ENCODE results near the gene CCDC7. TPM values are rescaled to one million over a fixed set of nuclear protein-coding genes. Genes with fewer than 3 reads are reported as not detected.

The CCDC7 gene
- total RNA-seq, 2 experiments from 2014 or later: 69.4 to 72.9 TPM

DNA sequence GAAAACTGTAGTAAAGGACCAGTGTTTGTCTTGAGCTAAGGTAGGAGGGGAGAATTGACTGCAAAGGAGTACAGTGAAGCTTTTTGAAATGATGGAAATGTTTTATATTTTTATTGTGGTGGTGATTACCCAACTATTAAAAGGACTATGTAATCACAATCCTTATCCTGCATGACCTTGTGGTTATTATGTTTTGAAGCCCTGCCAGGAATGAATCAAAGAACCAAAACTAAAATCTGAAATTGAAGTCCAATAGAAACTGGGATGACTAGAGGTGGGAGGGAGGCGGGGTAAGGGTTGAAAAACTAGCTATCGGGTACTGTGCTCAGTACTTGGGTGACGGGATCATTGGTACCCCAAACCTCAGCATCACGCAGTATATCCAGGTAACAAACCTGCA, 8.2 kb downstream of the CCDC7 start:
- H3K4me1 ChIP-seq (ENCODE audit: insufficient read depth, low read length): peaks cover 9% of the 10 kb centered on the region
- no peak overlapping the region for H3K4me3 ChIP-seq (ENCODE audit: low read length)
- DNase-seq (no peak), ATAC-seq (ENCODE audit: poor library complexity) (no peak)
- Mint-ChIP-seq H3K27me3 (no peaks in the 10 kb centered on the region), H3K9me3 (no peaks in the 10 kb centered on the region), H3K27ac (no peak overlapping the region), H3K4me3 (no peak overlapping the region), H3K36me3 (ENCODE audit: low read depth) (peaks cover 64% of the 10 kb centered on the region), H3K4me1 (ENCODE audit: low read depth) (peaks cover 56% of the 10 kb centered on the region)
- H3K9me3 ChIP-seq (ENCODE audit: control insufficient read depth in 1 of 2, insufficient read depth in 1 of 2, low read length in 2 of 2): no peaks in the 10 kb centered on the region
- H3K27me3 ChIP-seq (ENCODE audit: control insufficient read depth in 1 of 2, insufficient read depth in 2 of 2, low read length in 2 of 2): no peaks in the 10 kb centered on the region
- ChIA-PET POLR2A (interaction anchor here (0.9 to 1.4 kb wide), 3 partner anchors 8 to 75 kb away, joined by 3 to 5 read pairs (median 3); partner anchors contain the start of gene CCDC7), CTCF (no interaction called here)
- intact Hi-C loops (cut with DNase I, micrococcal nuclease): loop anchor here in 1 of 2 experiments (5.0 kb wide), 1 partner anchor 43 kb away; no protein-coding TSS in a partner anchor
- peaks cover 36% of the 10 kb centered on the region for H3K36me3 ChIP-seq (ENCODE audit: insufficient read depth, low read length)
- H3K27ac ChIP-seq (ENCODE audit: low read depth in 1 of 2, low read length in 2 of 2): no peak overlapping the region
- TF ChIP-seq, protein P1, sequence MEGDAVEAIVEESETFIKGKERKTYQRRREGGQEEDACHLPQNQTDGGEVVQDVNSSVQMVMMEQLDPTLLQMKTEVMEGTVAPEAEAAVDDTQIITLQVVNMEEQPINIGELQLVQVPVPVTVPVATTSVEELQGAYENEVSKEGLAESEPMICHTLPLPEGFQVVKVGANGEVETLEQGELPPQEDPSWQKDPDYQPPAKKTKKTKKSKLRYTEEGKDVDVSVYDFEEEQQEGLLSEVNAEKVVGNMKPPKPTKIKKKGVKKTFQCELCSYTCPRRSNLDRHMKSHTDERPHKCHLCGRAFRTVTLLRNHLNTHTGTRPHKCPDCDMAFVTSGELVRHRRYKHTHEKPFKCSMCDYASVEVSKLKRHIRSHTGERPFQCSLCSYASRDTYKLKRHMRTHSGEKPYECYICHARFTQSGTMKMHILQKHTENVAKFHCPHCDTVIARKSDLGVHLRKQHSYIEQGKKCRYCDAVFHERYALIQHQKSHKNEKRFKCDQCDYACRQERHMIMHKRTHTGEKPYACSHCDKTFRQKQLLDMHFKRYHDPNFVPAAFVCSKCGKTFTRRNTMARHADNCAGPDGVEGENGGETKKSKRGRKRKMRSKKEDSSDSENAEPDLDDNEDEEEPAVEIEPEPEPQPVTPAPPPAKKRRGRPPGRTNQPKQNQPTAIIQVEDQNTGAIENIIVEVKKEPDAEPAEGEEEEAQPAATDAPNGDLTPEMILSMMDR (IDR thresholded peaks at IDR 0.05): no peak

DNA sequence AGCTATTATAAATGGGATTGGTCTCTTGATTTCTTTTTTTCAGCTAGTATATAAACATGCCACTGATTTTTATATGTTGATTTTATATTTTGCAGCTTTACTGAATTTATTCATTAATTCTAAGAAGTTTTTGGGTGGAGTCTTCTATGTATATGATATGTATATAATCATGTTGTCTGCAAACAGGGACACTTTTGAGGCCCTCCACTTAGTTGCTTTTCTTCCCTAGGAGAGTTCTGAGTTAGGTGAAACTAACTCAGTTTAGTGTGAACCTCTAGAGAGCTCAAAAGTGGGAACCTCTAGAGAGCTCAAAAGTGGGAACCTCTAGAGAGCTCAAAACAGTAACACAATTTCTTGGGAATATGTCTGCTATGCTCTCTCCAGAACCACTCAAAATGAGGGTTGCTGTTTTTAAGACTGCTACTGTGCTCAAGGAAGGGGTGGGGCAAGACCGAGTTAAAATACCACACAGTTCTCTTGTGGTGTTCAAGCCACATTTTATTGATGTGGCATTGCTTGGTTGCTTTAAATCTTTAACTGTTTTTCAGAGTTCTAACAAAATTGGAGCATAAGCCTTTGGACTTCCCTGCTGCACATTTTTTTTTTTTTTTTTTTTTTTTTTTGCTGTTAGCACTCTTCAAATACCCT, 13.2 kb downstream of the CCDC7 start:
- ChIA-PET CTCF (interaction anchor here (0.6 to 1.9 kb wide), 3 partner anchors 9 to 522 kb away, joined by 3 to 5 read pairs (median 4); partner anchors contain the start of gene CCDC7), POLR2A (interaction anchor here (0.6 to 4.6 kb wide), 11 partner anchors 9 to 1754 kb away, joined by 3 to 42 read pairs (median 3); partner anchors contain the start of gene CCDC7)
- Histone ChIP-seq H3K27ac (ENCODE audit: low read depth in 1 of 2, low read length in 2 of 2) (no peak overlapping the region), H3K4me3 (ENCODE audit: low read length) (peak overlapping the region; percentile 9), H3K9me3 (ENCODE audit: control insufficient read depth in 1 of 2, insufficient read depth in 1 of 2, low read length in 2 of 2) (no peaks in the 10 kb centered on the region), H3K4me1 (ENCODE audit: insufficient read depth, low read length) (peaks cover 11% of the 10 kb centered on the region), H3K27me3 (ENCODE audit: control insufficient read depth in 1 of 2, insufficient read depth in 2 of 2, low read length in 2 of 2) (no peaks in the 10 kb centered on the region), H3K36me3 (ENCODE audit: insufficient read depth, low read length) (peaks cover 14% of the 10 kb centered on the region)
- H3K27ac Mint-ChIP-seq: peak overlapping the region; percentile 95
- TF ChIP-seq, protein P1 (IDR thresholded peaks at IDR 0.05): no peak
- no peaks in the 10 kb centered on the region for H3K27me3 Mint-ChIP-seq
- no peaks in the 10 kb centered on the region for H3K9me3 Mint-ChIP-seq
- intact Hi-C loops (cut with DNase I, micrococcal nuclease): loop anchor here (1.0 to 5.0 kb wide), 4 partner anchors 13 to 680 kb away; partner anchors contain the start of genes CCDC7 (in 1 of the 2) and ITGB1 (in 1 of the 2)
- DNase-seq: peak in 13 of 14 experiments; percentile 23 to 90 (median 43)
- H3K4me3 Mint-ChIP-seq: peak overlapping the region; percentile 85
- peaks cover 60% of the 10 kb centered on the region for H3K4me1 Mint-ChIP-seq (ENCODE audit: low read depth)
- ATAC-seq (ENCODE audit: poor library complexity): peak; percentile 99
- H3K36me3 Mint-ChIP-seq (ENCODE audit: low read depth): peaks cover 52% of the 10 kb centered on the region

DNA sequence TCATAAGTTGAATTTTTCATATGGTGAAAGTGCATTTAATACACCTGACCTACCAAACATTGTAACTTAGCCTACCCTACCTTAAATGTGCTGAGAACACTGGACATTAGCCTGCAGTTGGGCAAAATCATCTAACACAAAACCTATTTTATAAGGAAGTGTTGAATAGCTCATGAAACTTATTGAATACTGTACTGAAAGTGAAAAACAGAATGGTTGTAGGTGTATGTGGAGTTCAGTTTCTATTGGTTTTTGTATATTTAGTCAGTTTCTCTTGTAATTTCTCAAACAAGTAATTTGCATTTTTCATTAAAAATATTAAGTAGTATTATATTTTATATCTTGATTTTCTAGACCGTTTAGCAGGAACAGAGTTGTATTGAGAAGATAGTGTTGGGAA, 15.3 kb downstream of the CCDC7 start:
- Mint-ChIP-seq H3K27me3 (no peaks in the 10 kb centered on the region), H3K27ac (no peak overlapping the region), H3K4me1 (ENCODE audit: low read depth) (peaks cover 73% of the 10 kb centered on the region), H3K9me3 (no peaks in the 10 kb centered on the region), H3K36me3 (ENCODE audit: low read depth) (peaks cover 53% of the 10 kb centered on the region), H3K4me3 (no peak overlapping the region)
- Histone ChIP-seq H3K27me3 (ENCODE audit: control insufficient read depth in 1 of 2, insufficient read depth in 2 of 2, low read length in 2 of 2) (no peaks in the 10 kb centered on the region), H3K27ac (ENCODE audit: low read depth in 1 of 2, low read length in 2 of 2) (peak overlapping the region in 1 of 2 donors; percentile 4), H3K9me3 (ENCODE audit: control insufficient read depth in 1 of 2, insufficient read depth in 1 of 2, low read length in 2 of 2) (no peaks in the 10 kb centered on the region), H3K36me3 (ENCODE audit: insufficient read depth, low read length) (peaks cover 5% of the 10 kb centered on the region), H3K4me3 (ENCODE audit: low read length) (no peak overlapping the region), H3K4me1 (ENCODE audit: insufficient read depth, low read length) (peaks cover 11% of the 10 kb centered on the region)
- POLR2A ChIA-PET: interaction anchor here (3.7 kb wide), 1 partner anchor 17 kb away, joined by 42 read pairs; the partner anchor contains the start of gene CCDC7
- intact Hi-C loops (cut with DNase I, micrococcal nuclease): loop anchor here in 1 of 2 experiments (2.0 kb wide), 1 partner anchor 14 kb away; the partner anchor contains the start of gene CCDC7
- TF ChIP-seq, protein P1 (IDR thresholded peaks at IDR 0.05): no peak
- DNase-seq (no peak), ATAC-seq (ENCODE audit: poor library complexity) (no peak)
- CTCF ChIA-PET: no interaction called here
